Muscle layer of duodenum (tissue), 2 donors: ENCODE measurements around the gene ENDOU.

Source experiments
- H3K27ac ChIP-seq: one replicate; pipeline ENCODE4 v1.7.0; 2013; ENCODE audit warnings: mild to moderate bottlenecking, low read length
- H3K27me3 ChIP-seq: one replicate; pipeline ENCODE4 v1.7.0; 2013; ENCODE audit warnings: low read depth, mild to moderate bottlenecking, control low read depth, low read length
- H3K36me3 ChIP-seq, 2 donors: one replicate each; pipeline ENCODE4 v1.7.0; 2013; ENCODE audit warnings: low read length in 2 of 2, control low read depth in 1 of 2, mild to moderate bottlenecking in 1 of 2; ENCODE audit not compliant: insufficient read depth in 2 of 2, control insufficient read depth in 1 of 2
- H3K4me1 ChIP-seq, 2 donors: one replicate each; pipeline ENCODE4 v1.7.0; 2013; ENCODE audit warnings: low read length in 2 of 2, mild to moderate bottlenecking in 2 of 2, control low read depth in 1 of 2, moderate library complexity in 1 of 2; ENCODE audit not compliant: insufficient read depth in 2 of 2, control insufficient read depth in 1 of 2
- H3K4me3 ChIP-seq, 2 donors: one replicate each; pipeline ENCODE4 v1.7.0; 2013; ENCODE audit warnings: low read length in 2 of 2, low read depth in 1 of 2, mild to moderate bottlenecking in 1 of 2
- H3K9me3 ChIP-seq, 2 donors: one replicate each; pipeline ENCODE4 v1.7.0; 2013; ENCODE audit warnings: low read length in 2 of 2, control low read depth in 1 of 2, mild to moderate bottlenecking in 1 of 2; ENCODE audit not compliant: control insufficient read depth in 1 of 2
- donor health status: healthy.

Gene ENDOU

GRCh38 chr12:47725091-47725772 lies at the start of gene ENDOU:
Gene ENDOU, minus strand, starts transcription at chr12:47725490. Its CDS starts 77 bp downstream, at chr12:47725413.
- Histone ChIP-seq H3K36me3 (no peaks in the 10 kb centered on the region), H3K4me3 (no peak within 1 kb of the TSS), H3K27me3 (no peaks in the 10 kb centered on the region), H3K27ac (no peak within 1 kb of the TSS), H3K4me1 (no peaks in the 10 kb centered on the region), H3K9me3 (no peaks in the 10 kb centered on the region)

- H3K4me3 ChIP-seq, result no peak overlapping the region
- H3K36me3 ChIP-seq, result no peaks in the 10 kb centered on the region
- H3K27ac ChIP-seq, result no peak overlapping the region
- H3K27me3 ChIP-seq, result no peaks in the 10 kb centered on the region
- H3K4me1 ChIP-seq, result peaks cover 21 to 55% of the 10 kb centered on the region in 2 donors
- H3K9me3 ChIP-seq, result no peaks in the 10 kb centered on the region
Observed at GRCh38 chr12:47774663-47775062, 49.4 kb upstream of the ENDOU start.

GRCh38 chr12:47773858-47774580 lies 48.7 kb upstream of the ENDOU start:
- no peaks in the 10 kb centered on the region for H3K27me3 ChIP-seq
- H3K4me3 ChIP-seq, result peak overlapping the region; percentile 60 to 78
- no peak overlapping the region for H3K27ac ChIP-seq
- peaks cover 21 to 53% of the 10 kb centered on the region in 2 donors for H3K4me1 ChIP-seq
- H3K9me3 ChIP-seq, result no peaks in the 10 kb centered on the region
- no peaks in the 10 kb centered on the region for H3K36me3 ChIP-seq

- Histone ChIP-seq H3K27me3 (no peaks in the 10 kb centered on the region), H3K4me3 (peak within 1 kb of the TSS; percentile 60 to 78), H3K36me3 (no peaks in the 10 kb centered on the region), H3K27ac (no peak within 1 kb of the TSS), H3K9me3 (no peaks in the 10 kb centered on the region), H3K4me1 (peaks cover 21 to 46% of the 10 kb centered on the region in 2 donors)
Observed at GRCh38 chr12:47773062-47773857, 48.0 kb upstream of the ENDOU start, which contains the start of gene SLC48A1. Gene SLC48A1, plus strand, starts transcription at chr12:47773238. Its CDS starts 67 bp downstream, at chr12:47773305.

GRCh38 chr12:47772738-47773061 lies 47.4 kb upstream of the ENDOU start:
- Histone ChIP-seq H3K4me1 (peaks cover 21 to 40% of the 10 kb centered on the region in 2 donors), H3K27ac (no peak overlapping the region), H3K4me3 (peak overlapping the region; percentile 26 to 78), H3K27me3 (no peaks in the 10 kb centered on the region), H3K36me3 (no peaks in the 10 kb centered on the region), H3K9me3 (no peaks in the 10 kb centered on the region)

GRCh38 chr12:47772094-47772660 lies 46.9 kb upstream of the ENDOU start:
- Histone ChIP-seq H3K27ac (no peak overlapping the region), H3K36me3 (no peaks in the 10 kb centered on the region), H3K4me1 (peaks cover 21 to 35% of the 10 kb centered on the region in 2 donors), H3K4me3 (peak overlapping the region; percentile 26 to 78), H3K27me3 (no peaks in the 10 kb centered on the region), H3K9me3 (no peaks in the 10 kb centered on the region)

- no peaks in the 10 kb centered on the region for H3K27me3 ChIP-seq
- H3K36me3 ChIP-seq, result no peaks in the 10 kb centered on the region
- H3K9me3 ChIP-seq, result no peaks in the 10 kb centered on the region
- H3K27ac ChIP-seq, result no peak overlapping the region
- H3K4me3 ChIP-seq, result no peak overlapping the region
- H3K4me1 ChIP-seq, result peaks cover 13 to 26% of the 10 kb centered on the region in 2 donors
Observed at GRCh38 chr12:47771304-47771703, 46.0 kb upstream of the ENDOU start.

- Histone ChIP-seq H3K27me3 (no peaks in the 10 kb centered on the region), H3K9me3 (no peaks in the 10 kb centered on the region), H3K4me3 (no peak overlapping the region), H3K36me3 (no peaks in the 10 kb centered on the region), H3K27ac (no peak overlapping the region), H3K4me1 (peaks cover 5 to 22% of the 10 kb centered on the region in 2 donors)
Observed at GRCh38 chr12:47770086-47770726, 44.9 kb upstream of the ENDOU start.

- Histone ChIP-seq H3K4me1 (peaks cover 0 to 14% of the 10 kb centered on the region in 2 donors), H3K27ac (no peak overlapping the region)
Observed at GRCh38 chr12:47769234-47770085, 44.2 kb upstream of the ENDOU start.

GRCh38 chr12:47768323-47768811 lies 43.1 kb upstream of the ENDOU start:
- Histone ChIP-seq H3K9me3 (no peaks in the 10 kb centered on the region), H3K4me3 (no peak overlapping the region)

More at GRCh38 chr12:47769234-47770085, 44.2 kb upstream of the ENDOU start:
- no peak overlapping the region for H3K4me3 ChIP-seq
- H3K27me3 ChIP-seq, result no peaks in the 10 kb centered on the region
- H3K36me3 ChIP-seq, result no peaks in the 10 kb centered on the region
- H3K9me3 ChIP-seq, result no peaks in the 10 kb centered on the region

More at GRCh38 chr12:47768323-47768811, 43.1 kb upstream of the ENDOU start:
- Histone ChIP-seq H3K4me1 (peaks cover 0 to 6% of the 10 kb centered on the region in 2 donors), H3K36me3 (no peaks in the 10 kb centered on the region), H3K27me3 (no peaks in the 10 kb centered on the region), H3K27ac (no peak overlapping the region)
